ENCODE results near the gene ARHGEF17. TPM values are rescaled to one million over a fixed set of nuclear protein-coding genes. Genes with fewer than 3 reads are reported as not detected.

The ARHGEF17 gene
- total and polyA plus RNA-seq, 2 of the 13 experiments (the other 11 are each of a cell fraction or from before 2014, with no cell fraction given) = 10.7 to 28.8 TPM

DNA sequence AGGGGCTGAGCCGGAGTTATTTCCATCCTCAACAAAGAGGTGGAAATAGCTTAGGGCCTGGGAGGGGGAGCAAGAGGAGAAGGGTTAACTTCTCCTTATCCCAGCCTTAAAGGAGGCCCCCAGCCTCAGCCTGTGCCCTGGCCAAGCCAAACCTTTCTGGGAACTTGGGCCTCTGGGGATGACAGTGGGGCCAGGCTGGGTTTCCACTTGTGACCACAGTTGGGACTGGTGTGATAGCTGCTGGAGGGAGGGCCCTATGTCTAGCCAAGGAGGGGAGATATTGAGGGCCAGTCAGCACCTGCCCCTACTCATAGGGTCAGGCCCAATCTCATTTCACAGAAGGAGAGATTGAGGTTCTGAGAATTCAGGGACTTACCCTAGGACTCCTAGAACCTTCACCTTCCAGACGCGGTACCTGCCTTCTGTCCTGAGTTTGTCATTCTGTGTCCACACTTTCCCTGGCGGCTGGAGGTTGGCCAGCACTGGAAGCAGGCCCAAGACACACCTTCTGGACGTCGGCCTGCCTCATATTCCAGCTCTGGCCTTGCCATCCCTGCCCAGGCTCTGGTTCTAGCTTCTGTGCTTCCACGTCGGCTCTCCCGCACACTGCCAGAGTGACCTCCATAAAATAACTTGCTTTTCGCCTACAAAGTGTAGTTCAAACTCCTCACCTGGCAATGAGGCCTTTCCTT, 71.3 kb downstream of the ARHGEF17 start:
- WGBS (ENCODE audit: low lambda C conversion rate) = 88% methylated on average over 9 of the region's 10 CpGs
- TF ChIP-seq, protein P1, sequence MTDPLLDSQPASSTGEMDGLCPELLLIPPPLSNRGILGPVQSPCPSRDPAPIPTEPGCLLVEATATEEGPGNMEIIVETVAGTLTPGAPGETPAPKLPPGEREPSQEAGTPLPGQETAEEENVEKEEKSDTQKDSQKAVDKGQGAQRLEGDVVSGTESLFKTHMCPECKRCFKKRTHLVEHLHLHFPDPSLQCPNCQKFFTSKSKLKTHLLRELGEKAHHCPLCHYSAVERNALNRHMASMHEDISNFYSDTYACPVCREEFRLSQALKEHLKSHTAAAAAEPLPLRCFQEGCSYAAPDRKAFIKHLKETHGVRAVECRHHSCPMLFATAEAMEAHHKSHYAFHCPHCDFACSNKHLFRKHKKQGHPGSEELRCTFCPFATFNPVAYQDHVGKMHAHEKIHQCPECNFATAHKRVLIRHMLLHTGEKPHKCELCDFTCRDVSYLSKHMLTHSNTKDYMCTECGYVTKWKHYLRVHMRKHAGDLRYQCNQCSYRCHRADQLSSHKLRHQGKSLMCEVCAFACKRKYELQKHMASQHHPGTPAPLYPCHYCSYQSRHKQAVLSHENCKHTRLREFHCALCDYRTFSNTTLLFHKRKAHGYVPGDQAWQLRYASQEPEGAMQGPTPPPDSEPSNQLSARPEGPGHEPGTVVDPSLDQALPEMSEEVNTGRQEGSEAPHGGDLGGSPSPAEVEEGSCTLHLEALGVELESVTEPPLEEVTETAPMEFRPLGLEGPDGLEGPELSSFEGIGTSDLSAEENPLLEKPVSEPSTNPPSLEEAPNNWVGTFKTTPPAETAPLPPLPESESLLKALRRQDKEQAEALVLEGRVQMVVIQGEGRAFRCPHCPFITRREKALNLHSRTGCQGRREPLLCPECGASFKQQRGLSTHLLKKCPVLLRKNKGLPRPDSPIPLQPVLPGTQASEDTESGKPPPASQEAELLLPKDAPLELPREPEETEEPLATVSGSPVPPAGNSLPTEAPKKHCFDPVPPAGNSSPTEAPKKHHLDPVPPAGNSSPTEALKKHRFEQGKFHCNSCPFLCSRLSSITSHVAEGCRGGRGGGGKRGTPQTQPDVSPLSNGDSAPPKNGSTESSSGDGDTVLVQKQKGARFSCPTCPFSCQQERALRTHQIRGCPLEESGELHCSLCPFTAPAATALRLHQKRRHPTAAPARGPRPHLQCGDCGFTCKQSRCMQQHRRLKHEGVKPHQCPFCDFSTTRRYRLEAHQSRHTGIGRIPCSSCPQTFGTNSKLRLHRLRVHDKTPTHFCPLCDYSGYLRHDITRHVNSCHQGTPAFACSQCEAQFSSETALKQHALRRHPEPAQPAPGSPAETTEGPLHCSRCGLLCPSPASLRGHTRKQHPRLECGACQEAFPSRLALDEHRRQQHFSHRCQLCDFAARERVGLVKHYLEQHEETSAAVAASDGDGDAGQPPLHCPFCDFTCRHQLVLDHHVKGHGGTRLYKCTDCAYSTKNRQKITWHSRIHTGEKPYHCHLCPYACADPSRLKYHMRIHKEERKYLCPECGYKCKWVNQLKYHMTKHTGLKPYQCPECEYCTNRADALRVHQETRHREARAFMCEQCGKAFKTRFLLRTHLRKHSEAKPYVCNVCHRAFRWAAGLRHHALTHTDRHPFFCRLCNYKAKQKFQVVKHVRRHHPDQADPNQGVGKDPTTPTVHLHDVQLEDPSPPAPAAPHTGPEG (CRISPR knock-in tag; IDR thresholded peaks at IDR 0.05) = no peak
- TF ChIP-seq, protein P2, sequence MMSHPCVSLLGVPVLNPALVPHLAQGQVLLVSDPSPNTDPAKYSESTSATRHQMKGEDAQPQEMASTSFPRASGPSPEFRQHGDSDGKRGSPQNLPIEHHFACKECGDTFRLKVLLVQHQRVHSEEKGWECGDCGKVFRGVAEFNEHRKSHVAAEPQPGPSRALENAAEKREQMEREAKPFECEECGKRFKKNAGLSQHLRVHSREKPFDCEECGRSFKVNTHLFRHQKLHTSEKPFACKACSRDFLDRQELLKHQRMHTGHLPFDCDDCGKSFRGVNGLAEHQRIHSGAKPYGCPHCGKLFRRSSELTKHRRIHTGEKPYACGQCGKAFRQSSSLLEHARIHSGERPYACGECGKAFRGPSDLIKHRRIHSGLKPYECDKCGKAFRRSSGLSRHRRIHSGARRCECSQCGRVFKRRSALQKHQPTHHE (CRISPR knock-in tag; IDR thresholded peaks at IDR 0.05; ENCODE audit: borderline replicate concordance) = no peak
- no peak for TF ChIP-seq MAX (IDR thresholded peaks at IDR 0.05)
- Histone ChIP-seq H4K20me1 (ENCODE audit: insufficient read depth, low read length) (no peaks in the 10 kb centered on the region), H3K36me3 (replicated peaks in 1 of 2; ENCODE audit: control insufficient read depth in 1 of 2, insufficient read depth in 2 of 2, low read length in 2 of 2) (no peaks in the 10 kb centered on the region), H3K79me2 (ENCODE audit: insufficient read depth, low read length) (peaks cover 20% of the 10 kb centered on the region), H3K4me3 (replicated peaks in 1 of 3; ENCODE audit: insufficient read depth in 1 of 3, low read depth in 2 of 3, low read length in 3 of 3) (no peak overlapping the region), H3K27ac (ENCODE audit: extremely low read length, insufficient read depth, low read length) (no peak overlapping the region), H3K27me3 (ENCODE audit: control insufficient read depth in 1 of 2, insufficient read depth in 2 of 2, low read length in 2 of 2) (peaks cover 0 to 1% of the 10 kb centered on the region in 2 experiments; a peak in 1 of 5 replicates), H3K9me3 (ENCODE audit: low read length) (no peaks in the 10 kb centered on the region), H3K4me2 (ENCODE audit: low read depth, low read length) (no peak overlapping the region), H2AFZ (ENCODE audit: low read length) (no peak overlapping the region), H3K4me1 (ENCODE audit: insufficient read depth, low read length) (peaks cover 37% of the 10 kb centered on the region), H3K9ac (ENCODE audit: insufficient read depth, low read depth, low read length) (no peak overlapping the region)
- ChIA-PET CTCF (ENCODE audit: low intra/inter-chr PET ratio, low total read pairs) (no interaction called here), POLR2A (no interaction called here)
- DNase-seq (ENCODE audit: low spot score) (no peak), ATAC-seq (no peak), FAIRE-seq (no peak)
- intact Hi-C loops (cut with micrococcal nuclease; ENCODE audit: unreplicated experiment) = no loop called here
- BruUV-seq (replicated peaks) = no TSS peak
- in situ Hi-C loops (cut with HindIII; ENCODE audit: extremely low pct_ligation_motif_present, low pct_unique_long_range_greater_than_20kb) = no loop called here

All from HepG2 (cell line).